HUDEP-2 (cell line): Measurements from ENCODE around the gene ING3.
"Not testable (repeated sequence)": the region's sequence is repeated elsewhere in the genome, so short reads cannot be mapped to it uniquely, and the experiment has no call there.

ENCODE experiments used
- DNase-seq, 76 experiments: peaks; one replicate each; lab custom pipeline; 2025; ENCODE audit not compliant: unreplicated experiment in 76 of 76; lab: John Stamatoyannopoulos, UW

Gene ING3

DNA sequence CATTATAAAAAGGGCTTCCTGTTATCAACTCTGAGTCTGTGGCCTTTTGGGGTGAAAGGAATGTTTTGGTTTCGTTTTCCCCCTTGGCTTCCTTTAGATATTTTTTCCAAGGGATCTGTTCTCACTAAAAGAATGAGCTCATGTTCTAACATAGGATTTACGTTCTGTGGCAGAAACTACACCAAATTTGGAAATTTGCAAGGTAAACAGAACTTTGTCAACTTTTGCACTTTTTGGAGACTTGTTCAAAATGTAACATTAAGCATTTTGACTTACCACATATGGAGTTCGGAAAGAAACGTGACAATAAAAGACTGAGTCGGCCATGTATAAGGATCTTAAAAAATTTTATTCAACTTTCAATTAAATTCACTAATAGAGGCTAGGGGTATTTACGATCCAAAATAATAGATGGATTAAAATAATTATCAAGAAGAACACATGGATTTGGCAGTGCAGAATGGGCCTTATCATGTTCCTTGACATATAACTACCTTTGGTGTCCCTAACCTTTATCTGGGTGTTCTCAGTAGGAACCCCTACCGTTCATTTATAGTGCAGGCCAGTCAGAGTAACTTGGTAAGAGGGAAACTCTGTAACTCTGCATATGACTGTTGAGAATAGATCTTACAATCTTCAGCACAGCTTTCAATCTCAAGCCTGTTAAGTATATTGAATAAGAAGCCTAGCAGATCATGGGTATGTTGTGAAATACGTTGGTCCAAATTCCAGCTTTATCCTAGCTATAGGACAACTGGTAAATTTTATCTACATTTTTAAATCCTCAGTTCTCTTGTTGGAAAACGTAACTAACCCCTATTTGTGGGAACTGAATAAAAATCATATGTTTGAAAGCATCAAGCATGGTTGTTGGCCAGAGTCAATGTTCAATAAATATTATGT, 49.8 kb downstream of the ING3 start:
- DNase-seq: peak in 7 of 76 experiments; percentile 9 to 36 (median 17)

DNA sequence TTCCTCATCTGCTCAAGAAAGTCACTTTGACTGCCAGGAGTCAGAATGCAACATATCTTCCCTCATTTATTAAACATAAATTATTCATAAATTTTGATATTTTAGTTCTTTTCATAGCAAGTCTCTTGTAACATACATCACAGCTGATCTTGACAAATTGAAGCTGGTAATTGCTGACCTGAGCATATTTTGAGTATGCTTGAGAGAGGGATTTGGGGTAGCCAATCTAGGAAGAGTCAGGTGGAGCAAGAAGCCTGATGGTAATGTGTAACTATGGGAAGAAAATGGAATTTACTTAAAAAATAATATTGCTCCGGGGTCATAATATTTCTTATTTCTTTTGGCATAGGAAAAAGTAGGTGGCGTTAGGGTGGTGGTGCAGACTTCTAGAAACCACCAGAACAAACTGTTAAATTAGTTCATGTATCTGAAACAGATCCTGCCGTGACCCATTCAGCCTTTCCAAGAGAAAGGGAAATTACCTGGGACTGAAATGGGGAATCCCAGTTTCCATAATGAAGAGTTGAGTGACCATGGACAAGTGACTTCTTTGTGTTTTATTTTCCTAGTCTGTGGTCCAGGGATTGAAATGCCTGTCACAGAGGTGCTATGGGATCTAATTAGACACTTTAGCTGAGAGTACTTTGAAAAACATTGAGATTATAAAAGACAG, 50.8 kb downstream of the ING3 start:
- no peak for DNase-seq

DNA sequence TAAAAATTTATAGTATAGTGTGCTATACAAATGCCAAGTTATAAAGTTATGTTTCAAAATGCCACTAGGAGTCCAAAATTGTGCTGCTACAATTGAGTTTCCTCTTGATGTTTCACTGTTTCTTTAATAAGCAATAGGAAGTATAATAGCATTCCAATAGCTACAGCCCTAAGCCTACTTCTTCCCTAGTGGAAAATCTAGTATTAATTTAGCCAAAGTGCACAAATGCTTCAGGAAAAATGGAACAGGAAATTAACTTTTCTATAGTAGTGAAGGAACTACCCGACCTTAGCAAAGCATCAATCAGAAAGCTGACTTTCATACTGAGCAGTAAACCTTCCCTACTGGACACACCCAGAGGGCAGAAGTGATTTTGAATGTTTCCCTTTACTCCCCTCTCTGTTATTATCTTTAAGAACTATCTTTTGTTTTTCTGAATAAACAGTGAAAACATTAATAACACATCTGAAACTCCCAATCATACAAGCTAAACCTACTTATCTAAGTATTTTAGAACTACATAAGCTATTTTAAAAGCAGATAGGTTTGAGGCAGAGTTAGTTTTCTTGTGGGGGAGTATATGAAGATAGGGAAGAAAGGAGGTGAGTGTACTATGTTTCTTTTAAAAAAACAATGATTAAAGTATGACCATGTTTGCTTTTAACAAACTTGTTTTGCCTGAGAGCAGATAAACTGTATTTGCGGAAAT, 51.6 kb downstream of the ING3 start:
- no peak for DNase-seq

DNA sequence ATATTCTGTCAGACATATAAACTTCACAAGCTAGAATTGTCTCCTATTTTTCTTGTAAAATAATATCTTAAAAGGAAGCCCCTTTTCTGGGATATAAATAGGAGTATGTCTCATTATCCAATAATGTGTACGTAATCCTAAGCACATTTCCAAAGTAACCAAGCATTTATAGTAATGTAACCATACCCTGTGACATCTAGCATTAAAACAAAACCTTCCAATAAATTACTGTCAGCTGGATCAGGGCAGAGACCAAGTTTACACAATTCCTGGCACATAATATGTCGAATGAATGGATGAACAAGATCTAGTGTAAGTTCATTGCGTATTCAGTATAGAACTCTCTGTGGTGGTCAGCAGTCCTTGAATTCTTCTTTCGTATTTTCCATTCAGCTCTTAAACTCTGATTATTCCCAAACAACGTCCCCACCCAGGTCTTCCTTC, 52.2 kb downstream of the ING3 start:
- no peak for DNase-seq

DNA sequence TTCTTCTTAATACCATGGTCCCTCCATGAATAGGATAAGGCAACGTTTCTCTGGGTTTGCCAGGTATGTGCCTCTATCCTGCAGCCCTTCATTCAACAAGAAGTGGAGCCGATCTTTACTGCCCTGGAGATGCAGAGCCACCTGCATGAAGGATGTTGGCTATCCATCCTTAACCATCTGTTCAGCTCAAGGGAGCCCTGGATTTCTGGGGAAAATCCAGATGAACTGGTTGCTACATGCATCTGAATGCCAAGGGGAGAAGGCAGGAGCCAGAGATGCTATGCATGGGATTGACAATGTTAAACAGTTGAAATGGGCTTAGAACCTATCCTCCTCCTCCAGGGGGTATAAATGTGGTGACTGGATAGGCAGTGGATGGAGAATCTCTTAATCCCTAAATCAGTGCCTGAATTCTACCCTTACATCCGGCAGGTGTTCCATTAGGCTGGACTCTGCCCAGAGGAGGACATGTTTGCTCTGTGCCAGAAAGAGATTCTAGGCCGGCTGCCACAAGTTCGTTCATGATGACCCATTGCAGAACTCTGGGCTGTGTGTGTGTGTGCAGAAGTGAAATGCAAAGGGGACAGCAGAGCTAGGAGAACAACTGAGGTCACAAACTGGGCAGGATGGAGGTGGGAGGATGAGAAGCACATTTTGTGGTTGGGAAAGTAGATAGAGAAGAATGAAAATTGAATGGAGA, 53.6 kb downstream of the ING3 start:
- no peak for DNase-seq

DNA sequence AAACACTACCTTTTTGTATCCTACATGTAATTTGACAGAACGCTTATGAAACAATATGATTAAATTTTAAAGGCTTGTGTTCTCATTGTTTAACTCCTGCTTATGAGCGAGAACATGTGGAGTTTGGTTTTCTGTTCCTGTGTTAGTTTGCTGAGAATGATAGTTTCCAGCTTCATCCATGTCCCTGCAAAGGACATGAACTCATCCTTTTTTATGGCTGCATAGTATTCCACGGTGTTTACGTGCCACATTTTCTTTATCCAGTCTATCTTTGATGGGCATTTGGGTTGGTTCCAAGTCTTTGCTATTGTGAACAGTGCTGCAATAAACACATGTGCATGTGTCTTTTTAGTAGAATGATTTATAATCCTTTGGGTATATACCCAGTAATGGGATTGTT, 54.5 kb downstream of the ING3 start:
- DNase-seq: not testable (repeated sequence)

DNA sequence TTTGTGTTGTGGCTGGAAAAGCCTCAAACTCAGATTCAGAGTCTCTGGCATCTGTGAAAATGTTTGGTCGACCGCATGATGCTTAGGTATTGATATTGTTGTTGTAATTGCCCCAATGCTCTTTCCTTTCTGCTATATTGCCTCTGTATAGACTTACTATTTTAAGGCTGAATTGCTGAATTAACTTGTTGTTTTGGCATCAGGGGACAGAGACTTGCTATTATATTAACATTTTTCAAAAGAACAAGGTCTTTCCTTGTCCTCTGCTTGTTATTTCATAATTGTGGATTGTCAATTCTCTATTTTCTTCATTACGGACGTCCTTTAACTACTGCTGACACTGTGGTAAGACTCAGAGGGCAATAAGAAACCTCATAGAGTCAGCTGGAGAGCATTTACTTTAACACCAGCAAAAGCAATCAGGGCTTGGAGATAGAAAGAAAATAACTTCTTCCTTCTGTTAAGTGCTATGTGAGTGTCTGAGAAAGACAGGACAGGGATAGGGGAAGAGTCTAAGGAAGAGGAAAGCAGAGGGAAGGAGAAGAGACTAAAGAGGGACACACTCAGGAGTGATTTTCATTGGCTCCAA, 55.5 kb downstream of the ING3 start:
- DNase-seq: no peak

DNA sequence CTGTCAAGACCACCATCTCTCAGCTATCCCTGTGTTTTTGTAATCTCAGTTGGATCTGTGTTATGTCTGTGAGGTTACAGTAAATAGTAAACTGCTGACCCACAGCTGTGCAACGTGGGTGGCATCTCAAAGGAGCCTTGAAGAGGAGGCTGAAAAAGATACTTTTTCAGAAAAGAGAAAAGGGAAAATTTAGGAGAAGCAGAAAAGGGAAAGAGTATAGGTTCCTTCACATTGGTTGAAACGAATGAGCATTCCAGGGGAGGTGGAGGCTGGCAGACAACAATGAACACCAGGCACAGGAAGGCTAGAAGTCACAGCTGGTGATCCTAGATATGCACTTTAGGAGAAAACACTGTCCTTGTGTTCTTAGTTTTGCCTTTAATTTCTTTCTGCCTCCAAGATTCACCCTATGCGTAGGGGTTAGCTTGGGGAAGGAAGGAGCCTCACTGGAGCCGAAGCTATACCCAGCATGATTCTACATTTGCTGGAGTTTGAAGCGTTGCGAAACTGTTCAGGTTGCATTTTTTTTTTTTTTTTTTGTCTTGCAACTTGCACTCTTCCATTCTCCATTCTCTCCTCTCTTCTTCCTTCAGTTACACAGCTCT, 56.2 kb downstream of the ING3 start:
- DNase-seq: no peak

DNA sequence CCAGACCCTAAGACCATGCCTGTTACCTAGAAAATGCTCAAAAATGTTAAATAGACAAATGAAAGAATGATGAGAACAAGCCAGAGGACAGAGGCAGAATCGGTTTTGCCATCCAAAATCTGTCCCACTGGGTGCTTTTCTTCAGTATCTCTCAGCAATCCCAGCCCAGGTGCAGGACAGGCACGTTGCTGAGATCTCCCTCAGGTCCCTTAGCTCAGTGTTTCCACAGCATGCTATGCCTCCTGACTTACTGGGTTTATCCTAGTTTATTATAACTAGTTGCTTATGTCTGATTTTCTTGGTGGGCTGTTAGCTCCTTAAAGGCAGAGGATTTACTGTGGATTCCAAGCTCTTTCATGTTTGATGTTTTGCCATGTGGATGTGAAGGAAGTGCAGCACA, 58.2 kb downstream of the ING3 start:
- no peak for DNase-seq

DNA sequence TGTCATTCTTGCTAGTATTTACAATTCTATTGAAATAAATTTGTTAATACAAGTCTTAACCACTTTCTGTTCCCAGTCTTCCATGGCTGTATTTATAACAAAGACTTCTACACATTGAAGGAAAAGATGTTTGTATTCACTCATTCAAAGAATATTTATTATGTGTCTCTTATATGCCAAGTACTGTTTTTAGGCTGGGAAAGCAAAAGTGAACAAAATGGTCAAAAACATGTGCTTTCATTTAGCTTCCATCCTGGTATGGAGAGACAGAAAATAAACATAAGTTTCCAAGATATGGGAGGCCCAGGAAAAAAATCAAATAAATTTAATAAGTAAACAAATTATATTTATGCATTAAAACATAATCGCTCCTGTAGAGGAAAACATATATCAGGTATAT, 60.8 kb downstream of the ING3 start:
- DNase-seq: no peak

DNA sequence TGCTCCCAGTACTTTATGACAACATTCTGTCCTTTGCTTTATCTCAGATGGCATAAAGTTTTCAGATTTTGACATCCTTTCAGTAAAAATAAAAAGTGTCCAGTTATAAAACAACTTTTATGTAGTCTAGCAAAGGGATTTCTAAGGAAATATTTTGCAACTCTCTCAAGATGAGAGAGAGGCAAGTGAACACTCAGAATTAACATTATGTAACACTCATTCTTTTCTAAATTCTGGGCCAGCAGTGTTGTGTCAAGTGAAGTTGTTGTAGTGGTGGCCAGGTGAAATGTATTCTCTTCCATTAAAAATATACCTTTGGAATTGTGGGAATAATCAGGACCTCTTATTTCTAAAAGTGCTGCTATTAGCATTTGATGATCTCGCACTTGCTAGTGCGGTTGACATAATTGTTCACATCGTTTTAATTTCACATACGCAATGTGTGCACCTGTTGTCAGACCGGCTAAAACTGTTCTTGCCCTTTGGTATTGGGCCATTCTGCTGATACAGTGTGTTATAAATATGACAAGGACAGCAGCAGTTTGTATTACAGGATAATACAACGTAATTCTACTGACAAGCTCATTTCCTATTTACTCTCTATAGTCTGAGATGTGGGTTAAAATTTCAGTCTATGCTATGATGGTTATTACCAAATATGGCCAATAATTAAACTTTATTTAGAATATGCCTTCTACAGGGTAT, 61.7 kb downstream of the ING3 start:
- DNase-seq: no peak

DNA sequence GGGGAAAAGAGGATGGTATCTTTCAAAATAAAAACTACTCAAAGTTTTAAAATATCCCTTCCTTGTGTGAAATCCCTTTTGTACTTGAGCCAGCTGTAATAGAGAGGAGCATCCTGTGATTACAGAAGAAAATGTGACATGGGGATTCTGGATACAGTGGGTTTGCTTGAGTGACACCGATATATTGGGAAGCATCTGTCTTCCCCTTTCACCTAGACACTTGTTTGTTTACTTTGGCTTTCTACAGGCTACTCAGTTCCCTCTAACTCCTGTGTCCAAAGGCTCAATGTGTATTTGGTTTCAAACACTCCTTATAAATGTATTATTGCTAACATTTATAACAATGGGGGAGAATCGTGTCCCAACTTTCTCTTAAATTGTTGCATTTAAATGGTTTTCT, 62.3 kb downstream of the ING3 start:
- no peak for DNase-seq

DNA sequence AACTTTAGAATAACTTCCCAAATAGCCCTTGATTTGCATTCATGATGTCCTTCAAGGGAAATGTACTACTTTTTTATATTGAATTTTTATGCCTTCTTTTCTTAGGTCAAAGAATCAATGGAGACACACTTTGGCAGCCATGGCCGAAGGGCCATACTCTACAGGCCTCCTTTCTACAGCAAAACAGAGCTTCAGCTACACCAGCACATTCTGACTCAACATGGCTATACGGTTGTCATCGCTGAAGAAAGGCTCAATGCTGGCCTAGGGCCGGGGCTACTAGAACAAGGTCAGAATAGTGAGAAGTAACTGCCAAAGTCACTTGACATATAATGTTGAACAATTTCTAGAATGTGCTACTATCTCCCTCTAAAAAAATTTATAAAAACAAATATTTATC, 65.0 kb downstream of the ING3 start:
- DNase-seq: no peak

DNA sequence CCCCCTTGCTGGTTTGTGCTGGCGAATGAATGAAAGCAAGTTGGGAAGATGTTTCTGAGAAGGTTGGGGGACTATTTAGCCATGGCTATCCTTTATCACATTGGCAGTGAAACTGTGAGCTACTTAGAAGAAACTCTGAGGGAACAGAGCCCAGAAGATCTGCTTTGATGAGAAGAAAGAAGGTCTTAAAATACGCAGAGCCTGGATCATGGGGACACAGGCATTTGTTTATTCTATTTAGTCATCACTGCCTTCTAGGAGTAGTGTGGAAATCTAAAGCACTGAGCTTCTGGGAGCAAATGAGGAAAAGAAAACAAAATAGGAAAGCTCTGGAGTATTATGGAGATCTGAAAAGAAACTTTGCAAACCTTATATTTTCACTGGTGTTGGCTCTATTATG, 66.4 kb downstream of the ING3 start:
- no peak for DNase-seq

DNA sequence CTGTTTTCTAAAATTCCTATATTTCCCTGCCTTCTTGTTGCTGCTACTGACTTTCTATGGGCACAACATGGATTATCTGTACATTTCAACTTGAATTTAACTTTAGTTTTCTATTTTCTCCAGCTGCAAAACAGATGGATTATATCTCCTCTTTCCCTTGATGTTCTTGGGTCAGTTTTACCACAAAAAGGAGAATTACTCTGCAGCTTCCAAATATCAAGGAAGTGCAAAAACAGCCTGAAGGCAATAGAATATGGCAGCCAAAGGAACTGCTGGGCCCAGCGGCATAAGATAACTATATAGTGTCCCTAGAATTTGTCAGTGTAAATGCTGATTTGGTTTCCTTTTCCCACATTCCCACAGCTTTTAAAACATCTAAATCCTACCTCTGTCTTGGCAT, 67.0 kb downstream of the ING3 start:
- no peak for DNase-seq

DNA sequence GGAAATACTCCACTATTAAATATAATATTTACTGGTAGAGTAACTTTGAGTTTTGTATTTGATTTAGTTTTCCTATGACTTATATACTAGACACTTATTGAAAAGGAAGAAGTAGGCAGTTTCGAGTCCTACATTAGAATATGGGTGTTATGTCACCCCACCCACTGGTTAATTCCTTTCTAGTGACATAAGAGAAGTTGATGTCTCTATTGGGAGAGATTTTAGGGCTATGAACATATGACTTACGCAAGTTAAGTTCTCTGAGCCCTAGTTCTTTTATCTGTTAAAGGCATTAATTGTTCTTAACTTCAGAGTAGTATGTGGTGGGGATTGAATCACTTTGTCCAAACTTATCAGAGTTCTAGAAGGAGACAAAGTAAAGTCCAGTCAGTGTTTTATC, 68.4 kb downstream of the ING3 start:
- no peak for DNase-seq

DNA sequence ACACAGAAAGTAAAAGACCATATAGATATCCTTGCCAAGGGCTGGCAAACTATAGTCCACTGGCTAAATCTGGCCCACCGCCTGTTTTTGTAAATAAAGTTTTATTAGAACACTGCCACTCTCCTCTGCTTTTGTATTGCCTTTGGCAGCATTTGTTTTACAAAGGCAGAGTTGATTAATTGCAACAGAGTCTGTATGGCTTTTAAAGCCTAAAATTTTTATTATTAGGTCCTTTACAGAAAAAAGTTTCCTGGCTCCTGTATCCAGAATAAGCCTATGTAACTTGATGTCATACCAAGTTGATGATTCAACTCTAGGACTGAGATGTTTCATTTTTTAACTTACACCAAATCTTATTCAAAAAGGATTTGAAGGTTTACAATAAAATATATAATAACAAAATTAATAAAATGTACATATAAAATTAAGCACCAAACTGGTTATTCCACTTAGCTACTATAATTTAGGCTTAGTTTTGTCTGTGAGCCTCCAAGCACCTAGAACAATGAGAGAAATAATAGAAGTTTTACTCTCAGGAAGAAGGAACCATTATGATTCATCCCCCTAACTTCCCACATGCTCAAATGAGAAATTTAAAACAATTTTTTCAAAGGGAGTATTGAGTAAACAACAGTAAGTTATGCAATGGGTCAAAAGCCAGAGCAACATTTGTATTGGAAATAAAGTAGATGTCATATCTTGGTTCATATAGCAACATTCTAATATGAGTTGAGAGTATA, 69.8 kb downstream of the ING3 start:
- DNase-seq: no peak

DNA sequence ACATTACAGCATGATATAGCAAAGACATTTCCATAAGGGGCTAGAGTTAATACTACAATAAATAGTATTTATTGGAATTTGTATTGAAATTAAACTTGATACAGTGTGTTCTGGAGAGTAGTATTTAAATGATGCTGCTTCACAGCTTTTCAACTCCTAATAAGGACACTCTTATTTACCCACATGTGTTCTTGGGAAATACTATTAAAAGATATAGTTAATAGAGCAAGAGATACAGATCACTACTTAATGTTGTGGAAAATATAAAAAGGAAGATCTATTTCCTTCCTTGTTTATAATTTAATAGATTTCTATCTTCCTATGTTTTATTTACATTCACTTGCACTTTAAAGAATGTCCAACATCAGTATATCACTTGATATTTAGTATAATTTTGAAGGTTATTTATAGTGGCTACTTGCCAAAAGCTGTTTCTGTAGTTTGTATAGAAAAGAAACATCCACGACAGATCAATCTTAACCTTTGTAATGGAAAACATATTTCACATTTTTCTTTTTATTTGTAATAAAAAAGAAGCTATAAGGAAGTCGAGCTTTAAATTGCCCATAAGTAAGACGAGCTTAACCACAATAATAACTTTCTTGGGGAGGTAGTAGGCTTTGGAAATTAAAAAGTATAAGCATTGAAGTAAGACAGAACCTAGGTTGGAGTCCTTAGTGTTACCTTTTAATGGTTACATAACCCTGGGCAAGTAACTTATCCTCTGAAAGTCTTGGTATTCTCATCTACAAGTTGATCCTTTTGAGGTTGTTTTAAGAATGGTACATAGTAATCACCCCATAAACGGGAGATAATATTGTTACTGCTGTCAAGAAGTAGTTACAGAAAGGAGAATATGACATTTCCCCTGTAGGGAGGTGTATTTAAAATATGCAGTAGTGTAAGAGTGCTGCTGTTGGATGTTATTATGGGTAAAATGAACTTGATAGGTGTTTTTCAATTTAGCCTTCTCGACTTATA, 70.7 kb downstream of the ING3 start:
- no peak for DNase-seq
